ENCODE results near the gene SMARCC1. TPM values are rescaled to one million over a fixed set of nuclear protein-coding genes. Genes with fewer than 3 reads are reported as not detected.
A peak's percentile ranks its signal among the peaks of the same experiment; 100 is the strongest.
"Not testable (repeated sequence)": the region's sequence is repeated elsewhere in the genome, so short reads cannot be mapped to it uniquely, and the experiment has no call there.

The SMARCC1 gene
- 44.6 and 63.4 TPM in 2 replicates for total RNA-seq (2014; rRNA removed; shearing (Covaris generic))

- in situ Hi-C loops (cut with HindIII; ENCODE audit: low sequenced_read_pairs), result no loop called here
These were observed at the start of gene SMARCC1 for GRCh38 chr3:47781685-47782445. Gene SMARCC1 (minus strand): TSS chr3:47781893. CDS start chr3:47781797, 96 bp downstream.

GRCh38 chr3:47829482-47829881 is 47.8 kb upstream of the SMARCC1 start:
- DNase-seq (ENCODE audit: low spot score); in situ Hi-C loops (cut with HindIII; ENCODE audit: low sequenced_read_pairs): not testable (repeated sequence)

More at GRCh38 chr3:47781685-47782445, at the start of gene SMARCC1:
- DNase-seq (ENCODE audit: low spot score), result peak; percentile 95

- in situ Hi-C loops (cut with HindIII; ENCODE audit: low sequenced_read_pairs), result no loop called here
- DNase-seq (ENCODE audit: low spot score), result no peak
These were observed 43.9 kb upstream of the SMARCC1 start for GRCh38 chr3:47825590-47825989.

- in situ Hi-C loops (cut with HindIII; ENCODE audit: low sequenced_read_pairs), result no loop called here
- DNase-seq (ENCODE audit: low spot score), result peak; percentile 77
These were observed 43.1 kb upstream of the SMARCC1 start for GRCh38 chr3:47824541-47825473.

- in situ Hi-C loops (cut with HindIII; ENCODE audit: low sequenced_read_pairs), result no loop called here
- no peak for DNase-seq (ENCODE audit: low spot score)
These were observed 35.9 kb upstream of the SMARCC1 start for GRCh38 chr3:47817609-47818008.

GRCh38 chr3:47813551-47814177 is 32.0 kb upstream of the SMARCC1 start:
- DNase-seq (ENCODE audit: low spot score), result no peak
- in situ Hi-C loops (cut with HindIII; ENCODE audit: low sequenced_read_pairs), result no loop called here

GRCh38 chr3:47804577-47804976 is 22.9 kb upstream of the SMARCC1 start:
- DNase-seq (ENCODE audit: low spot score), result no peak
- in situ Hi-C loops (cut with HindIII; ENCODE audit: low sequenced_read_pairs), result no loop called here

GRCh38 chr3:47803480-47804025 is 21.9 kb upstream of the SMARCC1 start:
- DNase-seq (ENCODE audit: low spot score), result no peak

GRCh38 chr3:47802734-47803479 is 21.2 kb upstream of the SMARCC1 start, which contains the start of gene DHX30:
Gene DHX30 (plus strand): TSS chr3:47803138. CDS start chr3:47810684, 7,546 bp downstream.
- peak; percentile 87 for DNase-seq (ENCODE audit: low spot score)
- in situ Hi-C loops (cut with HindIII; ENCODE audit: low sequenced_read_pairs), result no loop called here

More at GRCh38 chr3:47803480-47804025, 21.9 kb upstream of the SMARCC1 start:
- in situ Hi-C loops (cut with HindIII; ENCODE audit: low sequenced_read_pairs), result no loop called here

- in situ Hi-C loops (cut with HindIII; ENCODE audit: low sequenced_read_pairs), result no loop called here
- no peak for DNase-seq (ENCODE audit: low spot score)
These were observed 18.0 kb upstream of the SMARCC1 start for GRCh38 chr3:47799733-47800132.

- in situ Hi-C loops (cut with HindIII; ENCODE audit: low sequenced_read_pairs), result no loop called here
- DNase-seq (ENCODE audit: low spot score), result no peak
These were observed 12.9 kb upstream of the SMARCC1 start for GRCh38 chr3:47794544-47794943.

- in situ Hi-C loops (cut with HindIII; ENCODE audit: low sequenced_read_pairs), result no loop called here
- DNase-seq (ENCODE audit: low spot score), result no peak
These were observed 11.0 kb upstream of the SMARCC1 start for GRCh38 chr3:47792699-47793098.

- in situ Hi-C loops (cut with HindIII; ENCODE audit: low sequenced_read_pairs), result no loop called here
- no peak for DNase-seq (ENCODE audit: low spot score)
These were observed 9.6 kb upstream of the SMARCC1 start for GRCh38 chr3:47791193-47791855.

GRCh38 chr3:47783673-47784072 is 2.0 kb upstream of the SMARCC1 start:
- DNase-seq (ENCODE audit: low spot score), result no peak
- in situ Hi-C loops (cut with HindIII; ENCODE audit: low sequenced_read_pairs), result no loop called here

- no peak for DNase-seq (ENCODE audit: low spot score)
- in situ Hi-C loops (cut with HindIII; ENCODE audit: low sequenced_read_pairs), result no loop called here
These were observed 984 bp upstream of the SMARCC1 start for GRCh38 chr3:47782446-47783308.

- DNase-seq (ENCODE audit: low spot score), result peak; percentile 47
- in situ Hi-C loops (cut with HindIII; ENCODE audit: low sequenced_read_pairs), result no loop called here
These were observed 680 bp downstream of the SMARCC1 start for GRCh38 chr3:47780741-47781684.

Data from G401 (cell line).